Astrocyte (in vitro differentiated cells and primary cell): ENCODE measurements around the gene AFF4. TPM values are rescaled to one million over a fixed set of nuclear protein-coding genes. Genes with fewer than 3 reads are reported as not detected.
A peak's percentile ranks its signal among the peaks of the same experiment; 100 is the strongest.

Source experiments
- DNase-seq: peaks from one replicate; pipeline ENCODE4 v3.0.0-alpha.2; 2010; ENCODE audit warnings: low read depth
- FAIRE-seq: peaks from 2 replicates; lab custom pipeline; 2011; peaks lifted over from hg19 to GRCh38; lab: Jason Lieb, UNC
- H2AFZ ChIP-seq: 2 replicates; pipeline ENCODE4 v1.6.0; 2012; ENCODE audit warnings: low read depth, low read length, inconsistent platforms
- H3K27ac ChIP-seq: 2 replicates; pipeline ENCODE4 v1.5.1; 2011; ENCODE audit warnings: low read depth, low read length, inconsistent platforms
- H3K27me3 ChIP-seq: 2 replicates; pipeline ENCODE4 v1.6.0; 2011; ENCODE audit warnings: low read length, inconsistent platforms; ENCODE audit not compliant: insufficient read depth
- H3K36me3 ChIP-seq: 2 replicates; pipeline ENCODE4 v1.5.1; 2011; ENCODE audit warnings: low read length, inconsistent platforms; ENCODE audit not compliant: insufficient read depth
- H3K4me1 ChIP-seq: 2 replicates; pipeline ENCODE4 v1.5.1; 2011; ENCODE audit warnings: low read length, inconsistent platforms; ENCODE audit not compliant: insufficient read depth
- H3K4me2 ChIP-seq: 2 replicates; pipeline ENCODE4 v1.6.0; 2012; ENCODE audit warnings: low read length, inconsistent platforms
- H3K4me3 ChIP-seq: 2 replicates; pipeline ENCODE4 v1.5.1; 2011; ENCODE audit warnings: low read depth, mild to moderate bottlenecking, low read length, inconsistent platforms; ENCODE audit not compliant: insufficient read depth
- H3K79me2 ChIP-seq: 2 replicates; pipeline ENCODE4 v1.6.0; 2012; ENCODE audit warnings: mild to moderate bottlenecking, low read length, inconsistent platforms; ENCODE audit not compliant: insufficient read depth
- H3K9ac ChIP-seq: 2 replicates; pipeline ENCODE4 v1.6.0; 2012; ENCODE audit warnings: mild to moderate bottlenecking, low read length, inconsistent platforms
- H3K9me3 ChIP-seq: 2 replicates; pipeline ENCODE4 v1.5.1; 2012; ENCODE audit warnings: low read depth, mild to moderate bottlenecking, low read length, inconsistent platforms; ENCODE audit not compliant: insufficient read depth
- H4K20me1 ChIP-seq: 2 replicates; pipeline ENCODE4 v1.6.0; 2012; ENCODE audit warnings: low read length, inconsistent platforms; ENCODE audit not compliant: insufficient read depth
- H3K27ac Mint-ChIP-seq: one replicate; pipeline ENCODE4 v1.8.0; 2021; ENCODE audit warnings: mild to moderate bottlenecking, mixed read lengths; ENCODE audit not compliant: unreplicated experiment
- H3K27me3 Mint-ChIP-seq: one replicate; pipeline ENCODE4 v1.8.0; 2021; ENCODE audit warnings: low read depth, mixed read lengths; ENCODE audit not compliant: unreplicated experiment
- H3K36me3 Mint-ChIP-seq: one replicate; pipeline ENCODE4 v1.8.0; 2021; ENCODE audit warnings: low read depth, mixed read lengths; ENCODE audit not compliant: unreplicated experiment
- H3K4me1 Mint-ChIP-seq: one replicate; pipeline ENCODE4 v1.8.0; 2021; ENCODE audit warnings: low read depth, mixed read lengths; ENCODE audit not compliant: unreplicated experiment
- H3K4me3 Mint-ChIP-seq: one replicate; pipeline ENCODE4 v1.8.0; 2021; ENCODE audit warnings: mild to moderate bottlenecking, moderate library complexity, mixed read lengths; ENCODE audit not compliant: unreplicated experiment
- H3K9me3 Mint-ChIP-seq: one replicate; pipeline ENCODE4 v1.8.0; 2021; ENCODE audit warnings: mild to moderate bottlenecking, mixed read lengths; ENCODE audit not compliant: unreplicated experiment
- CTCF ChIP-seq: IDR thresholded peaks from 2 replicates; pipeline ENCODE4 v1.5.1; 2011; ENCODE audit warnings: low read depth, mild to moderate bottlenecking, inconsistent platforms, low read length, moderate library complexity; ENCODE audit not compliant: insufficient read depth
- EZH2 ChIP-seq: IDR thresholded peaks from 2 replicates; pipeline ENCODE4 v1.6.1; 2012; ENCODE audit warnings: mild to moderate bottlenecking, low read length, inconsistent platforms; ENCODE audit not compliant: insufficient read depth
- total RNA-seq: library from RNA; stranded (reverse); gene quantifications from 2 replicates; pipeline ENCODE4 v1.2.1, GENCODE V29; 2021

The AFF4 gene
- total RNA-seq, 1 donor from 2014 or later = 163 TPM

- Histone ChIP-seq H3K9me3 (no peaks in the 10 kb centered on the region), H3K4me2 (no peak overlapping the region), H4K20me1 (no peaks in the 10 kb centered on the region), H2AFZ (no peak overlapping the region), H3K4me3 (no peak overlapping the region), H3K27ac (no peak overlapping the region), H3K79me2 (no peaks in the 10 kb centered on the region), H3K27me3 (no peaks in the 10 kb centered on the region), H3K36me3 (no peaks in the 10 kb centered on the region), H3K4me1 (no peaks in the 10 kb centered on the region), H3K9ac (no peak overlapping the region)
- H3K36me3 Mint-ChIP-seq = no peaks in the 10 kb centered on the region
- no peaks in the 10 kb centered on the region for H3K27me3 Mint-ChIP-seq
- TF ChIP-seq EZH2 (no peak), CTCF (no peak)
- H3K9me3 Mint-ChIP-seq = no peaks in the 10 kb centered on the region
- no peak overlapping the region for H3K27ac Mint-ChIP-seq
- H3K4me1 Mint-ChIP-seq = peaks cover 11% of the 10 kb centered on the region
- FAIRE-seq (no peak), DNase-seq (no peak)
- H3K4me3 Mint-ChIP-seq = no peak overlapping the region
Observed at GRCh38 chr5:132853790-132854189, 109.6 kb downstream of the AFF4 start.

- H3K27me3 Mint-ChIP-seq = no peaks in the 10 kb centered on the region
- no peak overlapping the region for H3K27ac Mint-ChIP-seq
- H3K79me2 ChIP-seq = no peaks in the 10 kb centered on the region
- TF ChIP-seq CTCF (no peak), EZH2 (no peak)
- DNase-seq = no peak
- FAIRE-seq = no peak
- H3K9ac ChIP-seq = no peak overlapping the region
- peaks cover 11% of the 10 kb centered on the region for H3K4me1 Mint-ChIP-seq
- H3K4me1 ChIP-seq = no peaks in the 10 kb centered on the region
- no peak overlapping the region for H3K4me3 ChIP-seq
- no peak overlapping the region for H2AFZ ChIP-seq
- H3K9me3 Mint-ChIP-seq = no peaks in the 10 kb centered on the region
- no peaks in the 10 kb centered on the region for H3K36me3 Mint-ChIP-seq
- H4K20me1 ChIP-seq = no peaks in the 10 kb centered on the region
- H3K27me3 ChIP-seq = no peaks in the 10 kb centered on the region
- H3K4me2 ChIP-seq = no peak overlapping the region
- H3K9me3 ChIP-seq = no peaks in the 10 kb centered on the region
- H3K36me3 ChIP-seq = no peaks in the 10 kb centered on the region
- H3K27ac ChIP-seq = no peak overlapping the region
- H3K4me3 Mint-ChIP-seq = no peak overlapping the region
Observed at GRCh38 chr5:132853323-132853722, 110.1 kb downstream of the AFF4 start.

GRCh38 chr5:132850066-132850465, 113.4 kb downstream of the AFF4 start:
- Histone ChIP-seq H4K20me1 (no peaks in the 10 kb centered on the region), H3K4me3 (no peak overlapping the region), H3K4me2 (no peak overlapping the region), H3K79me2 (no peaks in the 10 kb centered on the region), H3K9ac (no peak overlapping the region), H3K27me3 (no peaks in the 10 kb centered on the region), H2AFZ (no peak overlapping the region), H3K4me1 (no peaks in the 10 kb centered on the region), H3K36me3 (no peaks in the 10 kb centered on the region), H3K9me3 (no peaks in the 10 kb centered on the region), H3K27ac (no peak overlapping the region)
- Mint-ChIP-seq H3K27me3 (no peaks in the 10 kb centered on the region), H3K9me3 (no peaks in the 10 kb centered on the region), H3K36me3 (no peaks in the 10 kb centered on the region), H3K4me1 (peaks cover 11% of the 10 kb centered on the region), H3K4me3 (no peak overlapping the region), H3K27ac (peak overlapping the region; percentile 27)
- DNase-seq = peak; percentile 36
- no peak for FAIRE-seq
- TF ChIP-seq EZH2 (no peak), CTCF (no peak)
